K562 (cell line): ENCODE results near the gene FA2H. TPM values are rescaled to one million over a fixed set of nuclear protein-coding genes. Genes with fewer than 3 reads are reported as not detected.

Source experiments
- CBX3 ChIP-seq, 2 experiments: IDR thresholded peaks; 1 replicate in 1 of 2; 2 replicates in 1 of 2; pipeline ENCODE4 v1.6.1; 2012; ENCODE audit warnings: inconsistent platforms in 2 of 2, low read length in 2 of 2, borderline replicate concordance in 1 of 2, control low read depth in 1 of 2
- ELF2 ChIP-seq: fragments of 250-450 bp; sonication (Bioruptor Pico); IDR thresholded peaks from 2 replicates; pipeline ENCODE4 v1.5.0; 2021; ENCODE audit warnings: mild to moderate bottlenecking
- FOXM1 ChIP-seq, 2 experiments: fragments of 450-650 bp in 1 of 2; sonication (generic) in 1 of 2; formaldehyde crosslinking in 1 of 2; IDR thresholded peaks; 2 replicates each; pipeline versions ENCODE4 v1.6.1 to v1.9.0; 2017 to 2022; ENCODE audit warnings: low read depth in 2 of 2, mild to moderate bottlenecking in 2 of 2, missing genetic modification reagents in 1 of 2, moderate library complexity in 1 of 2
- GTF2A2 ChIP-seq: IDR thresholded peaks from 2 replicates; pipeline ENCODE4 v1.6.1; 2016; ENCODE audit warnings: mild to moderate bottlenecking, missing genetic modification characterization, missing compliant biosample characterization
- NFRKB ChIP-seq: fragments of 450-650 bp; IDR thresholded peaks from 2 replicates; pipeline ENCODE4 v1.6.1; 2016; ENCODE audit warnings: low read depth
- NRF1 ChIP-seq, 2 experiments: fragments of 450-650 bp; IDR thresholded peaks in 1 of 2; conservative IDR thresholded peaks in 1 of 2; 2 replicates each; pipeline ENCODE4 v1.6.1; 2014; ENCODE audit warnings: mild to moderate bottlenecking in 2 of 2
- POLR2AphosphoS2 ChIP-seq: IDR thresholded peaks from 2 replicates; pipeline ENCODE4 v1.6.1; 2012; ENCODE audit warnings: low read length, improper control_type of control experiment
- PPARD ChIP-seq: fragments of 250-450 bp; sonication (Bioruptor Pico); IDR thresholded peaks from 2 replicates; pipeline ENCODE4 v1.8.0; 2022; ENCODE audit warnings: inconsistent platforms, mild to moderate bottlenecking, moderate library complexity
- RBM22 ChIP-seq: fragments of 200-400 bp; formaldehyde crosslinking; IDR thresholded peaks from 2 replicates; pipeline ENCODE4 v1.6.1; 2018; ENCODE audit warnings: low read length, low read depth; ENCODE audit not compliant: poor library complexity, severe bottlenecking
- RBM39 ChIP-seq: fragments of 200-400 bp; formaldehyde crosslinking; optimal IDR thresholded peaks from 2 replicates; pipeline ENCODE3; 2018; ENCODE audit warnings: low read depth, low read length
- SMAD4 ChIP-seq: fragments of 250-450 bp; sonication (Bioruptor Pico); conservative IDR thresholded peaks from 2 replicates; pipeline ENCODE4 v1.8.0; 2021; ENCODE audit warnings: inconsistent platforms, mild to moderate bottlenecking, moderate library complexity
- SMARCE1 ChIP-seq: fragments of 450-650 bp; IDR thresholded peaks from 2 replicates; pipeline ENCODE4 v1.7.1; 2016; ENCODE audit warnings: mild to moderate bottlenecking
- ZNF3 ChIP-seq: fragments of 250-450 bp; sonication (Bioruptor Pico); IDR thresholded peaks from 2 replicates; pipeline ENCODE4 v1.5.0; 2021; ENCODE audit warnings: mild to moderate bottlenecking, moderate library complexity
- ZNF76 ChIP-seq: fragments of 250-450 bp; sonication (Bioruptor Pico); IDR thresholded peaks from 2 replicates; pipeline ENCODE4 v1.4.0; 2020; ENCODE audit warnings: mild to moderate bottlenecking, moderate library complexity, borderline replicate concordance
- polyA plus RNA-seq, 8 experiments: library from polyadenylated mRNA; depleted of rRNA in 4 of 8; stranded (reverse) in 5 of 8; unstranded in 3 of 8; fragments of >200 nt; fragmentation: Nextera tagmentation in 2 of 8; fragmentation: Illumina TruSeq in 1 of 8; extraction: Ambion mirVana in 2 of 8; extraction: Trizol in 1 of 8; gene quantifications; 2 replicates each; pipeline versions ENCODE4 v1.2.1 to v1.2.3, GENCODE V29; 2011 to 2014; ENCODE audit warnings: inconsistent platforms in 1 of 8, missing spikeins in 1 of 8
- total RNA-seq, 7 experiments: library from RNA; depleted of rRNA in 6 of 7; stranded (reverse); fragments of >200 nt in 6 of 7; fragmentation: Illumina TruSeq in 2 of 7; extraction: Trizol in 2 of 7; gene quantifications; 2 replicates each; pipeline versions ENCODE4 v1.2.1 to v1.2.3, GENCODE V29; 2011 to 2021; ENCODE audit warnings: low replicate concordance in 1 of 7
- TF ChIP-seq, protein P1 (sequence below): fragments of 450-650 bp; formaldehyde crosslinking; IDR thresholded peaks from 2 replicates; pipeline ENCODE4 v1.4.0; 2022; ENCODE audit warnings: missing genetic modification characterization
- TF ChIP-seq, protein P2 (sequence below): sonication (generic); formaldehyde crosslinking; IDR thresholded peaks from 2 replicates; pipeline ENCODE4 v1.4.0; 2020; ENCODE audit warnings: mild to moderate bottlenecking, missing genetic modification reagents
- TF ChIP-seq, protein P3 (sequence below): fragments of 250-450 bp; sonication (Bioruptor Pico); IDR thresholded peaks from 2 replicates; pipeline ENCODE4 v1.9.0; 2021; ENCODE audit warnings: mild to moderate bottlenecking
- TF ChIP-seq, protein P4 (sequence below), 2 experiments: IDR thresholded peaks; 2 replicates each; pipeline ENCODE4 v1.6.1; 2012; ENCODE audit warnings: improper control_type of control experiment in 2 of 2, low read depth in 2 of 2, low read length in 2 of 2, borderline replicate concordance in 1 of 2
- TF ChIP-seq, protein P5 (sequence below): fragments of 450-650 bp; formaldehyde crosslinking; IDR thresholded peaks from 2 replicates; pipeline ENCODE4 v1.4.0; 2022; ENCODE audit warnings: missing genetic modification characterization

The FA2H gene
- total and polyA plus RNA-seq, 9 of the 15 experiments (the other 6 are each of a cell fraction or from before 2014, with no cell fraction given), result not detected

DNA sequence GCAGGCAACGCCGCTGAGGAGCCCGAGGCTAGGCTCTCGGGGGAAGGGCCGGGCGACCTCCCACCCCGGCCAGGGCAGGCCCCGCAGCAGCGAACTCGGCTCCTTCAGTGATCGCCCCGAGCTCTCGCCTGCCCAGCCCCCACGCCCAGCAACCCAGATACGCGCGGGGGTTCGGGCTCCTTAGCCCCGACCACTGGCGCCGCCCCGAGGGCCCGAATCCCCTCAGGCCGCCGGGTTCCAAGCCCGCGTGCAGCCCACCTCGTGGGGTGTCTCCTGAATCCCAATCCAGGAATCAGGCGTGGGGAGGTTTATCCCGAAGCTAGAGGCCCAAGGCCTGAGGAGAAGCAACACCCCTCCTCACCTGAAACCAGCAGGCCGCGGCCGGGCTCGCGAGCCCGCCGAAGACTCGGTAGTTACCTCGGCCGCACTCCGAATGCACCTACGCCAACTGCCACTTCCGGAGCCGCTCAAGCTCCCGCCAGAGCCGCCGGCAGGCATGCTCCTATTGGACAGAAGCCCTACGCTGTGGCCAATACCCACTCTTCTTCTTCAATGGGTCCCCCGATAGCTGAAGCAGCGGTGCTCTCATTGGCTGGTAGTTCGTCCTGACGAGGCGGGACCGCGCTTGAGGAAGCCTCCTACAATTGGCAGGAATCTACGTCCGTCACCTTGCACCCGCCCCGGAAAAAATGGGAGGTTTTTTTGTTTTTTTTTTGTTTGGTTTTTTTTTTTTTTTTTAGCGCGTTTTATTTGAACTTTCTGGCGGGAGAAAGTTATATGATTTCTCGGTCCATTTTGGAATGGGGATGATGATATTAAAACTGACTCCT, 108.0 kb downstream of the FA2H start, which contains the start of gene RFWD3 (continued):
- TF ChIP-seq POLR2AphosphoS2, result no peak
- peak; percentile 85 for TF ChIP-seq NFRKB
- no peak; the same call in 1 of the 2 replicates for TF ChIP-seq SMAD4 (CRISPR knock-in tag)
- no peak for TF ChIP-seq ZNF3 (CRISPR knock-in tag)
- TF ChIP-seq NRF1 (conservative IDR thresholded peaks at IDR 0.05 in 1 of 2, IDR thresholded peaks at IDR 0.05 in 1 of 2), result peak; percentile 31 to 59; a peak in 3 of 4 replicates
- TF ChIP-seq ZNF76 (CRISPR knock-in tag), result no peak
- TF ChIP-seq RBM39, result no peak
- peak; percentile 73 for TF ChIP-seq FOXM1 (IDR thresholded peaks at IDR 0.05; ENCODE audit: low read depth)
- TF ChIP-seq FOXM1 (CRISPR knock-in tag; IDR thresholded peaks at IDR 0.05; ENCODE audit: low read depth), result no peak
- TF ChIP-seq, protein P1, sequence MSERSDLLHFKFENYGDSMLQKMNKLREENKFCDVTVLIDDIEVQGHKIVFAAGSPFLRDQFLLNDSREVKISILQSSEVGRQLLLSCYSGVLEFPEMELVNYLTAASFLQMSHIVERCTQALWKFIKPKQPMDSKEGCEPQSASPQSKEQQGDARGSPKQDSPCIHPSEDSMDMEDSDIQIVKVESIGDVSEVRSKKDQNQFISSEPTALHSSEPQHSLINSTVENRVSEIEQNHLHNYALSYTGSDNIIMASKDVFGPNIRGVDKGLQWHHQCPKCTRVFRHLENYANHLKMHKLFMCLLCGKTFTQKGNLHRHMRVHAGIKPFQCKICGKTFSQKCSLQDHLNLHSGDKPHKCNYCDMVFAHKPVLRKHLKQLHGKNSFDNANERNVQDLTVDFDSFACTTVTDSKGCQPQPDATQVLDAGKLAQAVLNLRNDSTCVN (CRISPR knock-in tag), result no peak
- peak; percentile 91 for TF ChIP-seq ELF2 (CRISPR knock-in tag)
- no peak for TF ChIP-seq PPARD (CRISPR knock-in tag)
- TF ChIP-seq, protein P2, sequence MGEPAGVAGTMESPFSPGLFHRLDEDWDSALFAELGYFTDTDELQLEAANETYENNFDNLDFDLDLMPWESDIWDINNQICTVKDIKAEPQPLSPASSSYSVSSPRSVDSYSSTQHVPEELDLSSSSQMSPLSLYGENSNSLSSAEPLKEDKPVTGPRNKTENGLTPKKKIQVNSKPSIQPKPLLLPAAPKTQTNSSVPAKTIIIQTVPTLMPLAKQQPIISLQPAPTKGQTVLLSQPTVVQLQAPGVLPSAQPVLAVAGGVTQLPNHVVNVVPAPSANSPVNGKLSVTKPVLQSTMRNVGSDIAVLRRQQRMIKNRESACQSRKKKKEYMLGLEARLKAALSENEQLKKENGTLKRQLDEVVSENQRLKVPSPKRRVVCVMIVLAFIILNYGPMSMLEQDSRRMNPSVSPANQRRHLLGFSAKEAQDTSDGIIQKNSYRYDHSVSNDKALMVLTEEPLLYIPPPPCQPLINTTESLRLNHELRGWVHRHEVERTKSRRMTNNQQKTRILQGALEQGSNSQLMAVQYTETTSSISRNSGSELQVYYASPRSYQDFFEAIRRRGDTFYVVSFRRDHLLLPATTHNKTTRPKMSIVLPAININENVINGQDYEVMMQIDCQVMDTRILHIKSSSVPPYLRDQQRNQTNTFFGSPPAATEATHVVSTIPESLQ, result no peak
- TF ChIP-seq, protein P3, sequence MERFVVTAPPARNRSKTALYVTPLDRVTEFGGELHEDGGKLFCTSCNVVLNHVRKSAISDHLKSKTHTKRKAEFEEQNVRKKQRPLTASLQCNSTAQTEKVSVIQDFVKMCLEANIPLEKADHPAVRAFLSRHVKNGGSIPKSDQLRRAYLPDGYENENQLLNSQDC (CRISPR knock-in tag), result 0 out of 2 replicates have a peak, but pooled peaks have one; percentile 24
- TF ChIP-seq GTF2A2 (tag), result no peak
- TF ChIP-seq, protein P4, sequence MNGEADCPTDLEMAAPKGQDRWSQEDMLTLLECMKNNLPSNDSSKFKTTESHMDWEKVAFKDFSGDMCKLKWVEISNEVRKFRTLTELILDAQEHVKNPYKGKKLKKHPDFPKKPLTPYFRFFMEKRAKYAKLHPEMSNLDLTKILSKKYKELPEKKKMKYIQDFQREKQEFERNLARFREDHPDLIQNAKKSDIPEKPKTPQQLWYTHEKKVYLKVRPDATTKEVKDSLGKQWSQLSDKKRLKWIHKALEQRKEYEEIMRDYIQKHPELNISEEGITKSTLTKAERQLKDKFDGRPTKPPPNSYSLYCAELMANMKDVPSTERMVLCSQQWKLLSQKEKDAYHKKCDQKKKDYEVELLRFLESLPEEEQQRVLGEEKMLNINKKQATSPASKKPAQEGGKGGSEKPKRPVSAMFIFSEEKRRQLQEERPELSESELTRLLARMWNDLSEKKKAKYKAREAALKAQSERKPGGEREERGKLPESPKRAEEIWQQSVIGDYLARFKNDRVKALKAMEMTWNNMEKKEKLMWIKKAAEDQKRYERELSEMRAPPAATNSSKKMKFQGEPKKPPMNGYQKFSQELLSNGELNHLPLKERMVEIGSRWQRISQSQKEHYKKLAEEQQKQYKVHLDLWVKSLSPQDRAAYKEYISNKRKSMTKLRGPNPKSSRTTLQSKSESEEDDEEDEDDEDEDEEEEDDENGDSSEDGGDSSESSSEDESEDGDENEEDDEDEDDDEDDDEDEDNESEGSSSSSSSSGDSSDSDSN (IDR thresholded peaks at IDR 0.05; ENCODE audit: borderline replicate concordance in 1 of 2, low read depth in 2 of 2, low read length in 2 of 2), result 0 out of 4 replicates have a peak, but pooled peaks of 1 of the 2 experiments have one; percentile 68
- TF ChIP-seq, protein P5, sequence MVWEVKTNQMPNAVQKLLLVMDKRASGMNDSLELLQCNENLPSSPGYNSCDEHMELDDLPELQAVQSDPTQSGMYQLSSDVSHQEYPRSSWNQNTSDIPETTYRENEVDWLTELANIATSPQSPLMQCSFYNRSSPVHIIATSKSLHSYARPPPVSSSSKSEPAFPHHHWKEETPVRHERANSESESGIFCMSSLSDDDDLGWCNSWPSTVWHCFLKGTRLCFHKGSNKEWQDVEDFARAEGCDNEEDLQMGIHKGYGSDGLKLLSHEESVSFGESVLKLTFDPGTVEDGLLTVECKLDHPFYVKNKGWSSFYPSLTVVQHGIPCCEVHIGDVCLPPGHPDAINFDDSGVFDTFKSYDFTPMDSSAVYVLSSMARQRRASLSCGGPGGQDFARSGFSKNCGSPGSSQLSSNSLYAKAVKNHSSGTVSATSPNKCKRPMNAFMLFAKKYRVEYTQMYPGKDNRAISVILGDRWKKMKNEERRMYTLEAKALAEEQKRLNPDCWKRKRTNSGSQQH (CRISPR knock-in tag), result no peak
- TF ChIP-seq CBX3 (IDR thresholded peaks at IDR 0.05; ENCODE audit: borderline replicate concordance in 1 of 2, low read length in 2 of 2), result peak in 1 of 2 experiments; percentile 34; a peak in 1 of 3 replicates
- TF ChIP-seq SMARCE1, result no peak
- peak; percentile 87 for TF ChIP-seq RBM22
